ENCODE data around the gene NR6A1. TPM values are rescaled to one million over a fixed set of nuclear protein-coding genes. Genes with fewer than 3 reads are reported as not detected.

Gene NR6A1
- total RNA-seq, 2 donors from 2014 or later = 0.71 to 4.6 TPM

- Histone ChIP-seq H3K4me3 (peak overlapping the region; percentile 94), H3K4me1 (ENCODE audit: control insufficient read depth in 1 of 2, low read depth in 2 of 2) (peaks cover 8 to 25% of the 10 kb centered on the region in 2 donors), H3K36me3 (no peaks in the 10 kb centered on the region), H3K27me3 (replicated peaks; ENCODE audit: insufficient read depth) (peaks cover 17% of the 10 kb centered on the region), H3K27ac (no peak overlapping the region), H3K9me3 (no peaks in the 10 kb centered on the region)
- no peak for ATAC-seq (ENCODE audit: insufficient number of reproducible peaks, low FRiP score, low read depth)
- DNase-seq (ENCODE audit: low spot score) = no peak
- TF ChIP-seq CTCF (IDR thresholded peaks at IDR 0.05) = no peak
Observed at GRCh38 chr9:124769549-124770358, 1.4 kb downstream of the NR6A1 start.

- Histone ChIP-seq H3K4me3 (peak overlapping the region; percentile 94), H3K36me3 (no peaks in the 10 kb centered on the region), H3K9me3 (no peaks in the 10 kb centered on the region), H3K4me1 (ENCODE audit: control insufficient read depth in 1 of 2, low read depth in 2 of 2) (peaks cover 8 to 25% of the 10 kb centered on the region in 2 donors), H3K27me3 (replicated peaks; ENCODE audit: insufficient read depth) (peaks cover 17% of the 10 kb centered on the region), H3K27ac (no peak overlapping the region)
- ATAC-seq (ENCODE audit: insufficient number of reproducible peaks, low FRiP score, low read depth) = no peak
- no peak for DNase-seq (ENCODE audit: low spot score)
- TF ChIP-seq CTCF (IDR thresholded peaks at IDR 0.05) = no peak
Observed at GRCh38 chr9:124768750-124769548, 2.2 kb downstream of the NR6A1 start.

- Histone ChIP-seq H3K4me3 (no peak overlapping the region), H3K27me3 (replicated peaks; ENCODE audit: insufficient read depth) (peaks cover 17% of the 10 kb centered on the region), H3K9me3 (no peaks in the 10 kb centered on the region), H3K36me3 (no peaks in the 10 kb centered on the region), H3K4me1 (ENCODE audit: control insufficient read depth in 1 of 2, low read depth in 2 of 2) (peaks cover 8 to 25% of the 10 kb centered on the region in 2 donors), H3K27ac (no peak overlapping the region)
- no peak for DNase-seq (ENCODE audit: low spot score)
- TF ChIP-seq CTCF (IDR thresholded peaks at IDR 0.05) = no peak
- no peak for ATAC-seq (ENCODE audit: insufficient number of reproducible peaks, low FRiP score, low read depth)
Observed at GRCh38 chr9:124768334-124768733, 2.8 kb downstream of the NR6A1 start.

GRCh38 chr9:124767821-124768220 is 3.3 kb downstream of the NR6A1 start:
- H3K27me3 ChIP-seq (replicated peaks; ENCODE audit: insufficient read depth) = peaks cover 22% of the 10 kb centered on the region
- no peaks in the 10 kb centered on the region for H3K9me3 ChIP-seq
- ATAC-seq (ENCODE audit: insufficient number of reproducible peaks, low FRiP score, low read depth) (no peak), DNase-seq (ENCODE audit: low spot score) (no peak)
- H3K4me1 ChIP-seq (ENCODE audit: control insufficient read depth in 1 of 2, low read depth in 2 of 2) = peaks cover 8 to 25% of the 10 kb centered on the region in 2 donors
- no peak overlapping the region for H3K27ac ChIP-seq
- no peak for TF ChIP-seq CTCF (IDR thresholded peaks at IDR 0.05)
- no peaks in the 10 kb centered on the region for H3K36me3 ChIP-seq
- no peak overlapping the region for H3K4me3 ChIP-seq

All from thoracic aorta (tissue), 2 donors.